ENCODE results near the gene SMIM17.
"Not testable (repeated sequence)": the region's sequence is repeated elsewhere in the genome, so short reads cannot be mapped to it uniquely, and the experiment has no call there.

Gene SMIM17

DNA sequence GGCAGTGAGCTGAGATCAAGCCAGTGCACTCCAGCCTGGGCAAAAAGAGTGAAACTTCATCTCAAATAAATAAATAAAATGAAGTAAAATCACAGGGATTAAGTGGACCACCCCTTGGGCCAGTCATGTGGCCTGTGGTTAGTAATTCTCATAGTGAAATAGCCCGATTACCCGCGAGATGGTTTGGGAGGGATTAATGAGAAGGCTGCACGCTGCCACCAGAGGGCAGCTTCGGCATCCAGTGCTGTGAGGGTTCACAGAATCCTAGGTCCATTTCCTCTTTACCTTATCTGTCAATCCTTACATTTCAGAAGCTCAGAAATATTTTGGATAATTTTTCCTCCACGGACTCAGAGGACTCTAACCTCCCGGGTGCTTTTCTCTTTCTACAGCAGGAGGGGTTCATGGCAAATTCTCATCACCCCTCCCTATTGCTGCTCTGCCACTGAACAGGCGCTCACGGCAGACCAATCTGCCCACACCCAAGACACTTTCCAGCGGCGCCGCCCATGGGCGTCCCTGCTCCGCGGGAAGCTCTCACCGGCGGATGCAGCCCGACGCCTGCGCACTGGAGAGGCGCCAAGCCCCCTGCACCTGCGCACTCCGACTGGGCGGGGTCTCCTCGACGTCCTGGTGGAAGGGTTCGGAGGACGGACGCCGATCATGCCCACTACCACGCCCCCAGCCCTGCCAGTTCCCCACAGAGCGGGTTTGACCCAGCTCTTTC is 17.6 kb downstream of the SMIM17 start:
- DNase-seq = no peak

DNA sequence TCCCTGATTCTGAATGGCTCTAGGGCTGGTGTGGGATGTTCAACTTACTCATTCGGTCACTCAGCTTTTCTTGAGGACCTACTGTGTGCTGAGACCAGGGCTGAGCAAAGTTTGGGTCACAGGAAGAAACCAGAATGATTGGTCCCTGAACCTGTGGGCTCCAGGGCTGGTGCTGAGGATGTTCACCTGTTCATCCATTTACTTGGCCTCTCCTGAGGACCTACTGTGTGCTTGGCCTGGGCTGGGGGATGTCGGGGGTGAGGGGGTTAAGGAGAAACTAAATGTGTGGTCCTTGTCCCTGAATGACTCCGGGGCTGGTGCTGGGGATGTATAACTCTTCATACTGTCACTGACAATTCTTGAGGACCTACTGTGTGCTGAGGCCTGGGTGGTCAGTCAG is 18.3 kb downstream of the SMIM17 start:
- DNase-seq = no peak

DNA sequence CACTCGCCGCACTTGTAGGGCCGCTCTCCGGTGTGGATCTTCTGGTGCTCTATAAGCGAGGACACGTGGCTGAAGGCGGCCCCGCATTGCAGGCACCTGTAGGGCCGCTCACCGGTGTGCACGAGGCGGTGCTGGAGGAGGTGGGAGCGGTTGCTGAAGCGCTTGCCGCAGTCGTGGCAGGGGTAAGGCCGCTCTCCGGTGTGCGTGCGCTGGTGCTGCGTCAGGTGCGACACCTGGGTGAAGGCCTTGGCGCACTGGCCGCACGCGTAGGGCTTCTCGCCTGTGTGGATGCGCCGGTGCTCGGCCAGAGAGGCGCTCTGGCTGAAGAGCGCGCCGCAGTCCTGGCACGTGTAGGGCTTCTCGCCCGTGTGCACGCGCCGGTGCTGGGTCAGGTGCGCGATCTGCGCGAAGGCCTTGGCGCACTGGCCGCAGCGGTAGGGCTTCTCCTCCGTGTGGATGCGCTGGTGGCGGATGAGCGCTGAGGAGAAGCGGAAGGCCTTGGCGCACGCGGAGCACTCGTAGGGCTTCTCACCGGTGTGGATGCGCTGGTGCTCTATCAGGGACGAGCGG is 21.1 kb downstream of the SMIM17 start:
- no peak for DNase-seq

DNA sequence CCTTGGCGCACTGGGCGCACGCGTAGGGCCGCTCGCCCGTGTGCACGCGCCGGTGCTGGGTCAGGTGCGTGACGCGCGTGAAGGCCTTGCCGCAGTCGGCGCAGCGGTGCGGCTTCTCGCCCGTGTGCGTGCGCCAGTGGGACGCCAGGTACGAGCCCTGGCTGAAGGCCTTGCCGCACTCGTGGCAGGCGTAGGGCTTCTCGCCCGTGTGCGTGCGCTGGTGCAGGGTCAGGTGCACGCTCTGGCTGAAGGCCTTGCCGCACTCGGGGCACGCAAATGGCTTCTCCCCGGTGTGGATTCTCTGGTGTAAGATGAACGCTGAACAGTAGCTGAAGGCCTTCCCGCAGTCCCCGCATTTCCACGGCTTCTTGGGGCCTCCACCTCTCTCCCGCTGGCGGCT is 21.6 kb downstream of the SMIM17 start:
- DNase-seq = no peak

DNA sequence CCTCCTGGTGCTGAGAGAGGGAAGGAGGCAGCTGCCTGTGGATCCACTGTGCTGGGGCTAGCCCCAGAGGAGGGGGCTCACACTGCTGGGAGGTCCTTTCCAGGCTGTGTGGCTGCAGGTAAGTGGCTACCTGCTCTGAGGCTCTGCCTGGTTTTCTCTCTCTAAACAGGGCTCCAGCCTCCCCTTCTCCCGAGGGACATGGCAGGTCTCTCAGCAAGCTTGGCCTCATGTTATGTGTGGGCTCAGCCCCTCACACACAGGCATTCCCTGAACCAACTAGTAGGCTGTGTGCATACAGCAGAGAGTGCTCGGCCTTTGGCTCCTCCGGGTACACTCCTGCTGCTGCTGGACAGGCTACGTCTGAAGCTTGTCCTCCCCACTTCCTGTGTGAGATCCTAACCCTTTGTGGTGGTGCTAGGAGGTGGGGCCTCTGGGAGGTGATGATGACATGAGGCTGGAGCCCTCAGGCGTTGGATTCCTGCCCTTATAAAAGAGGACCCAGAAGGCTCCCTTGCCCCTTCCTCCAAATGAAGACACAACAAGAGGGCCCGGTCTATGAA is 24.4 kb downstream of the SMIM17 start:
- no peak for DNase-seq

DNA sequence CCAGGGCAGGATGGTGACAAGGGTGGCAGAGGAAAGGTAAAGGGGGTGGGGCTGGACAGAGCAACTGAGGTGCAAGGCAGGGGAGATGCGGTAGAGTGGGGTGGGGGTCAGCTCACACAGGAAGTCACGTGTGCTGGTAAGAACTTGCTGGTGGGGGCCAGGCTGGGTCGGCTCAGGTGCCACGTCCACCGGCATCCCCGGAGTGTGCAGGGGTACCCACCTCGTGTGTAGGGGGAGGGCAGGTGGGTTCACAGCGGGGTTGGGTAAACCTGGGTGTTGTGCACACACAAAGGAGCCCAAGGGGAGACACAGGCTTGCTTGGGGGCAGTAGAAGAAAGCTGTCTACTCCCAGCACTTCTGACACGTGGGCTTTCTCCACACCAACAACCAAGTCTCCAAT is 25.7 kb downstream of the SMIM17 start:
- no peak for DNase-seq

DNA sequence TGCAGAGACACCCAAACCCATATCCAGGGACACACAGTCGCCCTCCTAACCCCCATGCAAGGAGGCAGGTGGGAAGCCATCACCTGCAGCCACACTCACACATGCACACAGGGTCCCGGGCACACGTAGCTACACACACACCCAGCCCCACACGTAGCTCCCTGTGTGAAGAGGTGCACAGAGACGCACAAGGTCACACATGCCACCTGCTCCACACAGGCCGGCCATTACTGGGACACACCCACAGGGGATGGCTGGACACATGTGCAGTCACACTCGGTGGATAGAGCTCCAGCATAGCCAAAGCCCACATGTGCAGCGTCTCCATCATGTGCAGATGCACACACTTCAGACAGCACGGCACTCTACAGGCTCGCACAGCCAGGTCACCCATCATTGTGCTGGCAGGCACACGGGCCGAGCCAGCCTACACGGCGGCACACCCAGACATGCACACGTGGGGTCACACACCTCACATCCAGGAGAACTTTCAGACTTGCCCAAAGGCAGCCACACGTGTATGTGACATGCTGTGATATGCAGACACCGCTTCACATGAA is 27.5 kb downstream of the SMIM17 start:
- no peak for DNase-seq

DNA sequence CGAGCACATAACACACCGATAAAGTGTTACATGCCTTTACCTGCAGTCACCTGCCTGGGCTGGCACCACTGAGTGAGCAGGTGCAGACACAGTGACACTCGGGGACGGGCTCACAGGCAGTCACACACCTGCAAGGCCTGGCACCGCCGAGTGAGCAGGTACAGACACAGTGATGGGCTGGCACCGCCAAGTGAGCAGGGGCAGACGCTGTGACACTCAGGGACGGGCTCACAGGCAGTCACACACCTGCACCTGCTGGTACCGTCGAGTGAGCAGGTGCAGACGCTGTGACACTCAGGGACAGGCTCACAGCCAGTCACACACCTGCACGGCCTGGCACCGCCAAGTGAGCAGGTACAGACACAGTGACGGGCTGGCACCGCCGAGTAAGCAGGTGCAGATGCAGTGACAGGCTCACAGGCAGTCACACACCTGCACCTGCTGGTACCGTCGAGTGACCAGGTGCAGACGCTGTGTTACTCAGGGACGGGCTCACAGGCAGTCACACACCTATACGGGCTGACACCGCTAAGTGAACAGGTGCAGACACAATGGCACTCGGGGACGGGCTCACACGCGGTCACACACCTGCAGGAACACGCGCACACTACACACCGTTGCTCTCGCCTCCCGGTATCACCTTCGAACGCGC is 28.1 kb downstream of the SMIM17 start:
- no peak for DNase-seq

DNA sequence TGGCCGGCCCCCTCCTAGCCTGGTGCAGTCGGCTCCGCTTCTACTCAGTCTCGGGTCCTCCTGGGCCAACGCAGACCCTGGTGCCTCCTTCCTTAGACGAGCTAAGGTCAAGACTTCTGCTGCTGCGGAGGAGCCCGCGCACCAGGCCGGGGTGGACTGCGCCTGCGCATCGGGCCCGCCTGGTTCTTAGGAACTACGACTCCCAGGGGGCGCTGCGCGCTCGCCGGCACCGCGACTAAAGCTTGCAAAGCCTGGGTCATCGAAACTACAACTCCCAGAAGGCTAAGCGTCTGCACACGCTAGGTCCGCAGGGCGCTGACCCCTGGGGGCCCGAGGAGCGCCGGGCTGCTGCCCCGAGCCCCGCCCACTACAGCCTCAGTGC is 28.6 kb downstream of the SMIM17 start, which contains the start of gene ZNF835:
Gene ZNF835 (minus strand): TSS at position 145 of the 382 bp plus-strand sequence. CDS start 6,559 bp downstream, outside the sequence.
- peak; percentile 18 to 66 for DNase-seq

DNA sequence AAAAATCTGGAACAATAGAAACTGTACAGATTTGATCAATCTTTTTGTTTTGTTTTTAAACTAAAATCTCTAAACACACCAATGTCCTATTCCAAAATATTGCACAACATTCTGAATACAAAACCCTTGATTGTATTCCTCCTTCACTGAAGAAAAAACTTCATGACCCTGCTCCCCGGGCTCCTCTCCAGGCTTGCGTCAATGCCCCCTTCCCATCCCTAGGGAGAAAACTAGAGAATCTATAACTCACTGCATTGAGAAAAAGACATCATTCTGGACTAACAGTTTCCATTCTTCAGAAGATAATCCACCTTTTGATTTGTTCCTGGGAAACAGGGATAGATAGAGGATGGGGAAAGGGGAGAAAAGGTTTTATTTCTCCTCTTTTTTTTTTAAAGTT is 29.7 kb downstream of the SMIM17 start:
- not testable (repeated sequence) for DNase-seq

DNA sequence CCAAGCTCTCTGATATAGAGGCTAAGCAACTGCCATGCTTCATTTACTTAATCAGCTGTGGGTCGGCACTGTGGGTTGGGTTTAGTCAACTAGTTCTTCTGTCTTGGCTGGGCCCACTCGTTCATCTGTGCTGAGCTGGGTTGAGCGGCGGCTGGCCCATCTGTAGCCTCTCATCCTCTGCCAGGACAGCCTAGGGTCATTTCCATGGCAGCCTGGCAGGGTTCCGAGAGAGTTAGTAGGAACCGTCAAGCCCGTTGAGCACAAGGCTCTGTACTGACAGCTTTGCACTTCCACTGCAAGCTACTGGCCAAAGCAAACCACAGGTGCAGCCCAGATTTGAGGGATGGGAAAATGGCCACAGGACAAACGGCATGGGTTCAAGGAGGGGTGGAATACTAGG is 35.2 kb downstream of the SMIM17 start:
- DNase-seq = no peak

DNA sequence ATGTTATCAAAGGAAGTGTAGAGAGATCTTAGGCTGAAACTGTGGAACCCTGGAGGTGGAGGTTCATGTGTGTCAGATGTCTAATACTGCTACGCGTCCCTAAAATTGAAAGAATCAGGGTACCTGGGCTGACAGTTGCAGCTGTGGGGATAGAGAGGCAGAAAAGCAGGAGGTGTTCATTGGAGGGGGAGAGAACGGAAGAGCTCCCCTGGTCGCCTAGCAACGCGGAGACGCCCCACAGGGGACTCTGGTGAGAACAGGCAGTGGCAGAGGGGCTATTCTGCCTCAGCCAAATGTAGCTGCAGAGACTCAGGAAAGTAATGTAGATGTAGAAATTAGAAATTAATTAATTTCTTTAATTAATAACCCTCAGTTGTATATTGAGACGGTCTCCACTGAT is 38.7 kb downstream of the SMIM17 start:
- DNase-seq = no peak

DNA sequence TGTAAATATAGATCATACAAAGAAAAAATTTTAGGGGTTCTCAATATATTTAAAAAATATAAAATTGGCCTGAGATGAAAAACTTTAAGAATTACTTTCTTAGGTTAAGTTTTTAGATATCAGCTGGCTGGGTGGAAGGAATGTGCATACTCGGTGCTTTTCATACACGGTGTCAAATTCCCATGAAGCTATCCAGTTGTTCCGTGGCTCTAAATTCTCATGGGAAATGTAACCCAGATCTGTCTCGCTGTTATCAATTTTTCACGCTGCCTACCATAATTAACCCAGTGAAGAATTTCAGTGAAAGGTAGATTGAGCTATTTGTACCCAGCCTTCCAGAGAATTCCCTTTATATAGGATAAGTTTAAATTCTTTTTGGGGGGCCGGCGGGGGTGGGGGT is 40.2 kb downstream of the SMIM17 start:
- no peak for DNase-seq

DNA sequence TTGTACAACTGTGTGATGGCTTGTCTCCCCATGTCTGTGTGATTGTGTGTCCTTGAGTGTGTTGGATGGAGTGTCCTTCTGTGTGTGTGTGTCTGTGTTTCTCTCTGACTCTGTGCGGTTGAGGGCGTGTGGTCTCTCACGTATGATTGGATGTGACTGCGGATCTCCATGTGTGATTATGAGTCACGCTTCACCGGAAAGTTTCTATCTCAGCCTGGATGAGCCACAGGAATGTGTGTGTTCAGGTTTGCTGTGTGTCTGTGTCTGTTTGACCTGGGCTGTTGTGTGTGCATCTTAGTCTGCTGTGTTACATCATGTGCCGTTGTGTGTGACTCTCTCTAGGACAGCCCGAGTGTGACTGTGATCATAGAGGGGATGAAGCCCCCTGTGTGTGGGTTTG is 44.1 kb downstream of the SMIM17 start:
- DNase-seq = no peak

DNA sequence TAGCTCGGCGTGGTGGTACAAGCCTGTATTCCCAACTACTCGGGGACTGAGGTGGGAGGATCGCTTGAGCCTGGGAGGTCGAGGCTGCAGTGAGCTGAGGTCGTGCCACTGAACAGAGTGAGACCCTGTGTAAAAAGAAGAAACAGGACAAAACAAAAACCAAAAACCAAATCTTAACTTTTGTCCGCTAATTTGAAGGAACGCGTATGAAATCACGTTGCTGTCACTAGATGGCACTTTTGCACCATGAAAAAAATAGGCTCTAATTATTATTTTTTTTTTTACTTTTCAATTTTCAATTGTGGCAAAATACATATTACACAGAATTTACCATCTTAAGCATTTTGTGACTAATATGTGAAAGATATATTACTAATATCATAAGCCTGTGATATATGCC is 46.2 kb downstream of the SMIM17 start:
- no peak for DNase-seq

DNA sequence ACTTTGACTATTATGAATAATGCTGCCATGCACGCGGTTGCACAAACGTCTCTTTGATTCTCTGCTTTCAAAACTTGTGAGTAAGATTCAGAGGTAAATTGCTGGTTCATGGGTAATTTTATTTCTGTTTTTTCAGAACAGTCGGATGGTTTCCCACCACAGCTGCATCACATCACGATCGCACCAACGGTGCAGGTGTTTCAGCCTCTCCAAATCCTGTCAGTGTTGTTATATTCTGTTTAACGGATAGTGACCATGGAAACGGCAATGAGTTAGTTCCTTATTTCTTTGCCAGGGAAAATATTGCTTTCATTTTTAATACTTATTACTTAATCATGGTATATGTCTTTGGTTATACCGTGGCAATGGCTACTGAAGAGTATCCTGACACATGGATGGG is 47.7 kb downstream of the SMIM17 start:
- no peak for DNase-seq

DNA sequence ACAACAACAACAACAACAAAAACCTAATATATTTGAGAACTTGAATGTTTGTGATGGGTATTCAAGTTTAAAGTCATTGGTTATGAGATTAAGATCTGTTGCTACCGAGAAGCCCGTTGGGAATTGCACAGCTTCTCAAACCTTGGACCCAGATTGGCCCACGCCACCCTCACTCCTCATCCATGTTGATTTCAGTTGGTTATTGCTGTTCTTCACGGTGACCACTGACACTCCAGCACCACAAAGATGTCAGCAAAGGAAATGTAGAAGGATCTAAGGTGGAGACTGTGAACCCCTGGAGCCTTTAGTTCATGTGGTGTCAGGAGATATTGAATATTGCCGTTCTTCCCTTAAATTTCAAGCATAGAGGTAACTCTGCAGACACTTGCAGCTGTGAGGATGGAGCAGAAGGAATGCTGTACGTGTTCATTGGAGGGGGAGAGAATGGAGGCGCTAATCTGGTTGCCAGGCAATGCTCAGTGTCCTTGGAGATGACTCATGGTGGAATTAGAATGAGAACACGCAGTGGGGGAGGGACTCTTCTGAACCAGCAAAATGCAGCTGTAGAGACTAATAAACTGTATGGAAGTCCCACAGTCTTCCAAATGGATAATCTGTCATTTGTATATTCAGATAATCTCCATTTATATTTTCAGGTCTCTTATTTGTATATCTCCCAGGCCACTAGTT is 49.4 kb downstream of the SMIM17 start:
- no peak for DNase-seq

DNA sequence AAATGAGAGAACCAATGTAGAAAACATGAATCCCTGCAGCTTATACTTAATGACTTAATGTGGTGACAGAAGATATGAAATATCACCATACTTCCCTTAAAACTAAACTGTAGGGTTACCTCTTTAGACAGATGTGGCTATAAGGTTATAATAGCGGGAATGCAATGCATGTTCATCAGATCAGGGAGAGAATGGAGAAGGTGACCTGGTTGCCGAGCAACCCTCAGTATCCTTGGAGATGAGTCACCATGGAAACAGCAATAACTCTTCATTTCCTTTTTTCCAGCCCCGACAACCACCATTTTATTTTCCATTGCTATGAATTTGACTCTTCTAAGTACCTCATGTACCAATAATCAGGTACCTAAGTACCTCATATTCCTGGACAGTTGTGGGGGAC is 56.6 kb downstream of the SMIM17 start:
- no peak for DNase-seq

DNA sequence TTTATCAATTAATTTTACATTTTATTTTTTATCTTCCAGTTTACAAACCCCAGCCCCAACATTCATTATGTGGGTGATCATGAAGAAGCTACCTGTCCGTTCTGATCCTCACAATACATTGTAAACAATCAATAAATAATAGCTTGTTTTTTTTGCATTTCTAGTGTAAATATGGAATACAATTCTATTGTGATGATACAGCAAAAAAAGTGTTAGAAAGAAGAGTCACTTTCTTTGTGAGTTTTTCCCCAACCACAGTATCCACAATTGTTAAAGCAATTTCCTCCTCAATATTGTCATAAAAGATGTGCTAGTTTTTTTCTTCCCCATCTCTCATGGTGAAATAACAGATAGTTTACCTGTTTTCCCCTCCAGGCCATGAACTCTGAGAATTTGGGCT is 58.9 kb downstream of the SMIM17 start:
- DNase-seq = no peak

DNA sequence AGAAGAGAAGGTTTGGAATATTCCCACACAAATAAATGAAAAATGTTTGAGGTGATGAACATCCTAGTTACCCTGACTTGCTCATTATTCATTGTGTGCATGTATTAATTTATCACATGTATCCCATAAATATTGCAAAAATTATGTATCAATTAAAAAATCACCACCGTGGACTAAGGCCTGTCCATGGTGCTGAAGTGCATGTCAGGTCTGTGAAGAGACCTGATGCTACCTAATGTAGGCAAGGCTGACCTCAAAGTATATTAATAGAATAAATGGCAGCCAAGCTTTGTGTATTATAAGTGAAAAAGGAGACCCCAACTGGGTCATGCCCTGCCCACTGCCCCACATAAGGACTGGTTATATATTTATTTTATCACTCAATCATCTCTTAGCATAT is 63.0 kb downstream of the SMIM17 start:
- DNase-seq = no peak

Measured in NCI-H524 (cell line).